MM.1S (cell line): ENCODE data around the gene METTL27.

Experiments used
- CTCF ChIP-seq: fragments of 300-600 bp; sonication (generic); IDR thresholded peaks from 2 replicates; pipeline ENCODE4 v1.5.1; 2016; ENCODE audit warnings: antibody characterized with exemption, low read length, mixed read lengths
- EZH2 ChIP-seq: fragments of 300-600 bp; sonication (generic); optimal IDR thresholded peaks from 2 replicates; pipeline ENCODE3; 2017; ENCODE audit warnings: low read depth, mild to moderate bottlenecking, antibody characterized with exemption, low read length, mixed read lengths

GRCh38 chr7:73838642-73839041 lies 3.7 kb downstream of the METTL27 start:
- no peak for TF ChIP-seq CTCF
- no peak for TF ChIP-seq EZH2
